Middle frontal gyrus (tissue), 1 donor: Measurements from ENCODE around the gene PITPNB.

ENCODE experiments used
- DNase-seq: peaks from one replicate; pipeline ENCODE4 v3.0.0-alpha.2; 2015; ENCODE audit warnings: low spot score; ENCODE audit errors: extremely low spot score

Gene PITPNB

DNA sequence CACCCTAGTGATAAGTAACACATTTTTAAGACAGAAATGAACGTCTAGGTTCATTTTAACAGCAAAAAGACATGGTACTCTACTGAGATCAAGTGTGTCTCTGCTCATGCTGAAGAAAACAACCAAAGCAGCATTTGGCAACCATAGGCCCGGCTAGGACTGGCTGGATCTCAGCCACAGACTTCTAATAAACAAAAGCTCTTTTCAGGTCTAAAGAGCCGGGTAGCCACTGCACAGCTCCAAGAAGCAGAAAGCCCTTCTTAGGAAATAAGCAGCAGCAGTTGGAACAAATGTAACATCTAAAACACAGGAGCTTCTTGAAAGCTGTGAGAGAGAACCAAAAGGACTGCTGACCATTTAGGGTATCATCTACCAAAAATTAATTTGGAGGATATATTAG lies 37.6 kb downstream of the PITPNB start:
- DNase-seq, result peak; percentile 53

DNA sequence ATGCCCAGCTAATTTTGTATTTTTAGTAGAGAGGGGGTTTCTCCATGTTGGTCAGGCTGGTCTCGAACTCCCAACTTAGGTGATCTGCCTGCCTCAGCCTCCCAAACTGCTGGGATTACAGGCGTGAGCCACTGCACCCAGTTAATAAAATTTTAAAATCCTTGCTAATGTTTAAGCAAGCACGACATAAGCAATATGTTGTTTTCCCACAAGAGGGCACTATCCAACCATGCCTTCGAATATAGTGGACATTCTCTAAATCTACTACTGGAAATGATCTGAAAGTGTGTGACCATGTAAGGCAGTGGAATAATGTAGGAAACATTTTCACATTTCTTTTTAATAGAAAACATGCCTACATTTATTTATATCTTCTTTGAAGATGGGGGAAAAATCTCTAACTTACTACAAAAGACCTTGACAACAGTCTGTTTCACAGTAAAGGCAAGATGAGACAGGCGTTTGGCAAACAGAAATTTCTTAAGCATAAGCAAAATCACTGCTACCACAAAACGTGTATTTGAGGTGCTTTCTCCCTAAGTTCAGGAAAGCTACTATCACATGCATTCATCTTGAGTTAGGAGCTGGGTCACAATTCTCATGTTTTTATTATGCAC lies 38.2 kb downstream of the PITPNB start:
- peak; percentile 47 for DNase-seq

DNA sequence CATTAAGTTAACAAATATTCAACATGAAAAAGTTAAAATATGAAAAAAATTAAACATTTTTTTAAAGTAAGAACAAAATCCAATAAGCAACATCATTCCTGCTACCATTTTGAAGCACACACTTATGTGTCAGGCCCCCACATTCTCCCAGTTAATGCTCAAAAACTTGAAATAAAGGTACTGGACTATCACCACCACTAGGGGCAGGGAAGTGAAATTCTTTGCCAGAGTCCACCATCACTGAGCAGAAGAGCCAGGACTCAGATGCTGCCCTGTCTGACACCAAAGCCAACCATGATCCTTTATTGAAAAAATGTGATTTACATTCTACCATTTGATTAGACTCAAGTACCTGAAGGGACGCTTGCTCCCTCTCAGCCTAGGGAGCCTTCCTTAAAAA lies 39.1 kb downstream of the PITPNB start:
- DNase-seq, result no peak

DNA sequence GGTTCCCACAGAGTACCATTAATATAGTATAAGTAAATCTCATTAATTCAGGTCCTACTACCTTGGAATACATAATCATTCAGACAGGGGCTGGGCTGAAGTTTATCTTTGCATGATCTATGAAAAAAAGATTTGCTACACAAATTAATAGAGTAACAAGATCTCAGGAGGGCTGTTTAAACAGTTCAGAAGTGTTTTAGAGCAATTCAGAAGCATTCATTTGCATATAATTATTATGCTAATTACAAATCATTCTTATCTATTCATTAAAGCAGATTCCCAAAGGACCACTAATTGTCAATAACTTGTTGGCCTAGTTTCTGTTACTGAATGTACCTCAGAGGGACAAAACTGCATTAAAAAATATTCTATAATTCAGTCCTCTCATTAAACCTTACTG lies 40.5 kb downstream of the PITPNB start:
- no peak for DNase-seq

DNA sequence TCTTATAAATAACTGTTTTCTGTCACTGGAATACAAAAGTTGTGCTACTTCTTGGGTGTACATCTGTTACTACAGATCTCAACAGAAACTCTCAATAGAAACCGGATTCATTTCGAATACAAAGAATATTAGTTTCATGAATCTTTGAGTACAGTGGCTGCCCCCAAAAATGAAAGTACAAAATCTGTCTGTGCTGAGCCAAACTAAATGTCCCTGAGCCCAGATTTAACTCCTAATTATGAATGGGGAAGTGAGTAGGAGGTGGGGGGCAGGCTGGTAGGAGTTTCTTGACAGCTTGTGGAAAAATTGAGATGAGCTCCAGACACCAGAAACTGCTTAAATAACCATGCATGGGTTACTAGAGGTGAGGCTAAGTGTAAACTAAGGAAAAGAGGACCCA lies 41.6 kb downstream of the PITPNB start:
- DNase-seq, result no peak

DNA sequence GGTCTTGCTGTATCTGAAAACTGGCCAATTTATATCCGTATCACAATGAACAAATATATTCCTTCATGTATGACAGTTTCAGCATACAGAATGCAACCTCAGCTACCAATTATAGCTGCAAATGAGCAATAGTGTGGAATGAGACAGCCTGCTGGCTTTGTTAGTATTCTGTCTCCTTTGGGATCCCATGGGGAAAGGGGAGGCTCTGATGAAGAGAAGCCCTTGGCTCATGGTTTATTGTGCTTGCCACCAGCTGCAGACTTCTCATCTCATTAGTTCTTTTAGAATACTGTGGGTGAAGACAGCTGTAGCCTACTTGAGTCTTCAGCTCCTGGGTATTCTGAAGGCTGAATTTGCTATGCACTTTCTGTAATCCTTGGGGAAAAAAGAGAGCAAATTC lies 42.4 kb downstream of the PITPNB start:
- no peak for DNase-seq

DNA sequence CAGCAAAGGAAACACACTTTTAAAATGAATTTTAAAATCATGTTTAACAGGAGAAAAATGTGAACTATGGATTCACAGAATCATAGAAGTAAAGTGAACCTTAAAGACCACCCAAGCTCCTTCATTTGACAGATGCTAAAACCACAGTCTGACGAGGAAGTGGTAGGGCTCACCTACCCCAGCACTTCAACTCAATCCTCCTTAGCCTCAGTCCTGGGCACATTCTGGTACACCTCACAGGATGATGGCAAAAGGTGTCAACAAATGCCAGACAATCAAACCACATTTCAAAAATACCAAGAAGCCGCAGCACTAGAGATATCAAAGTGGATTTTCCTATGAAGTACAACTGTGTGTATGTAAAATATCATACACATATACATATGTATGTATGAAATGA lies 43.1 kb downstream of the PITPNB start:
- DNase-seq, result no peak

DNA sequence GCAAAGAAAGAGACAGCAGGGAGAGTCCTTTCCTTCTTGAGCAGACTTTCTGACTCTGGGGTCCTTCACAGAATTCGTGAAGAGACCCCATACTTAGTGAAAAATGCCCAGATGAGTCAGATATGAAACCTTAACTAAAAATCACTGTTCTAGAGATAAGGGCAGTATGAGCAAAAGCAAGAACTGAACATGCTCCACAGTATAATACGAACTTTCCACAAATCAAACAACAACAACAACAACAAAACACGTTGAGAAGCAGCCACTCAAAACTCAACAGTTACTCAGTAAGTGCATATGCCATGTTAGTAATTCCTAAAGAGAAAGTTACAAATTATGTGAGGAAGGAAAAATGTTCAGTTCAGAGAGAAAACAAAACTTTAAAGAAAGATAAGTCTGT lies 44.3 kb downstream of the PITPNB start:
- no peak for DNase-seq

DNA sequence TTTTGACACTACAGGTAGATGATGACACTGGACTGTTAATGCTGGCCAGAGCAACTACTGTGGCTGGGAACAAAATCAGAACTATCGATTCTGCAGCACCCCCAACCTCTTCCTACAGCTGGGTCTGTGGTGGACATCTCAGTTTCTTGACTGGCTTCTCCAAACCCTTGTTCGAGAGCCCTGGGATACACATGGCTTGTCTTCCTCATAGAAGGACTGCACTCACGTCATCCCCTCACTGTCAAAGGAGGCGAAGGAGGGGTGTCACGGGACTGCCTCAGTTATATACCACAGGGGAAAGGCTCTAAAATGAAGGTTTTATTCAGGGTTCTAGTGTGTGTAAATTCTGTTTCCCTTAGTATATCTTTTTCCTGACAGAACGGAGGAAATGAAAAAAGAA lies 44.9 kb downstream of the PITPNB start:
- DNase-seq, result no peak

DNA sequence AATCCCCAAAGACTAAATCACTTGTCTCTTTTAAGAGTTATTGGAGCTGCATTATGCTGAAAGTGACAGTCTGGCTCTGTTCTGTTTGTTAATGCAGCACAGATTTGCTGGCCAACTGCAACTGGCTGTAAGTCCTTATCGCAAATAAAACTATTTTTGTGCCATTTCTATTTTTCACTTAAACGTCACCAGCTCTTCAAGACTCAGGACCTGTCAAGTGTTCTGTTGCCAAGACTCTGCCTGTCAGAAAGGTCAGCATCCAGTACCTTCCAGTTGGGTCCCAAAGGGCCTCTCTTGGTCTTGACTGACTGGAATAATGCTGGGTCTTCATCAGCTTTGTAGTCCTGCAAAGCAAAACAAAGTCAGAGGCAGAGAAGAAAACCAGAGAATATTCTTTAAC lies 45.6 kb downstream of the PITPNB start:
- DNase-seq, result no peak

DNA sequence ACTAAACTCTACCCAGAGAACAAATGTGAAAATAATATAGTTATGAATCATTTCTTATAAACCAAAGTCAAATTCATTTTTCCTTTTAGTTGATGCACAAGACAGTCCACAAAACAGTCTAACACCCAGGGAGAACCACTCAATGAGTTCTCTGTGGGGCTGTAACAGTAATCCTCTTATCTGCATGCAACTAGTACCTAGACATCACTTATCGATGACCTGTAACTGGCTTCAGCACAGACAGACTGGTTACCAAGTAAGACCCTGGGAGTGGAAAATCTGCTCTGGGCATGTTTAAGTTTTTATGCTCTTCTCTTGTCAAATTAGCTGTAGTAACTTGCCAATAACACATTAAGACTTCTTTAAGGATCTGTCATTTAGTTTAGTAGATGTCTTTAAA lies 46.6 kb downstream of the PITPNB start:
- no peak for DNase-seq

DNA sequence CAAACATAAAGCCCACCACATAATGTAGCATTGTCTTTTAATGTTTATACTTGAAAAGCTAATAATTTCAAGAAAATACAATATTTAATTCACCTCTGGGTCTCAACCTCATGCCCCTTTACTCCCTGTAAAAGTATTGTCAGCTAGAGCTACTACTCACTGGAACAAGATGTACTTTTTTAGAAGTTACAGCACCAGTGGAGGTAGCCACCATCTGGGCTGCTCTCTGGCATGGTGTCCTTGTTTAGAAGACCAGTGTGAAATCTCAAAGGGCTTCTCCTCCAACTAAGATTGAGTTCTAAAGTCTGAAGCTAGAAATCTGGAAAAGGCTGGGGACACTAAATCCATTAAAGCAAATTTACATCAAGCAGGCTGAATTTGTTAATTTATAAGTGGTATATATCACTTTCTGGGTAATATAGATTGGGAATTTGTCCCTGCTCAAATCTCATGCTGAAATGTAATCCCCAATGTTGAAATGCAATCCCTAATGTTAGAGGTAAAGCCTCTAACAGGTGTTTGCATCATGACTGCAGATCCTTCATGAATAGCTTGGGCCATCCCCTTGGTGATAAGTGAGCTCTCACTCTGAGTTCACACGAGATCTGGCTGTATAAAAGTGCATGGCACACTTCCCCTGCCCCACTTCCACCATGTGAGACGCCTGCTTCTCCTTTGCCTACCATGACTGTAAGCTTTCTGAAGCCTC lies 47.6 kb downstream of the PITPNB start:
- no peak for DNase-seq

DNA sequence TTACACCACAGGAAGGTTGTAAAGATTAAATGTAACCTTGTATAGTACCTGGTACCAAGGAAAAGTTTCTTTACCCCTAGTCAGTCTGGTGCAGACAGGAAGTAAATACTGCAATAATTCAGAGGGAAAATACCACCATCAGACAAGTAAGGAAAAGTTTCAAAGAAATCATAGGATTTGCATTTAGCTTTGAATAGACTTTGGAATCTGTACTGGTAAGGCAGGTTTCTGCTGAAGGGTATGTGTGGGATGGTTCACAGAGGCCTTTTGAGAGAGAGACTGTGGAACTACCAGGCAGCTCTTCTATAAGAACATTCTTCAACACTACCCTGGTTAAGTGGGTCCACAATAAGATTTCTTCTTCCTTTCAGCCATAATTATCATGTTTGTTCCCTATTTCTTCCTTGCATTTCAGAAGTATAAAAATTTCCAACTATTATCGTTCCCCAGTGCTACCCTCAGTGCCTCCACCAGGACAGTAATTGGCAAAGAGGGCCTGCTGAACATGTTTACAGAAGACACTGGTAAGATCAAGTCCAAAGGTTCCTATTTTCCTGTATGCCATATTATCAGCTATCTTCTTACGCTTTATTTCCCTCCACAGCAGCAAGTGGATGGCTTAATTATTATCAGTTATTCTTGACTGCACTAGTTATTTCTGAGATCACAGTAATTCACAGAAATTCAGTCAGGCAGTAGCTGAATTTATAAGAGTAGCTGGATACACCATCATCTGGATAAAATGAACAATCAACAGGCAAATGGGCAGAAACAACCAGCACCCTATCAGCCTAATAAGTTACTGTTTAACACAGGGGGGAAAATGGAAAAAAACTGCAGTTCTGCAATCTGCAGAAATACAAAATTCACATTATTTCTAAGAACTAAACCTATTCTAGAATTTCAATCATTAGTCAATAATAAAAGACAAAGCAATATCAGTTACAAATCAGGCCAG lies 48.5 kb downstream of the PITPNB start:
- no peak for DNase-seq

DNA sequence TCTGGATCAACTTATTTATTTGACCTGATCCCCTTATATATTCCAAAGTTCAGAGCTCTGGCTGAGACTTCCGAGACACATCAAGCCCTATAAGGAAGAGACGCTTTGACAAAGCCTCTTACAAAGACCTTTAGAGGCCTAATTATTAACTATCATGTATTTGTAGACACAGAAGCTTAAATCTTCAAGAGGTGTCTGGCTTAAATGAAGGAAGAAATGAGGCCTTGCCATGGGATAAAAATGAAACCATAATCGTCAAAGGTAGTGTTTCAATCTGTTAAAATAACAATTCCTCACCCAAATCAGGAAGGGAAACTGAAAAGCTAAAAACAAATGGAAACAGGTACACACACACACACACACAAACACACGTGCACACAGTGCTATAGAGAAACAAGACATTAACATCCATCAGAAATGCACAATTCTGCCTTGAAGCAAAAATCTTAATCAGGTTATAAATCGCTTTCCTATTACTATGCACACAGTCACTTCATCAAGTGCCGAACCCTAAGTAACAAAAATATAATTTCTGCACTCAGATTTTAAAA lies 50.2 kb downstream of the PITPNB start:
- no peak for DNase-seq

DNA sequence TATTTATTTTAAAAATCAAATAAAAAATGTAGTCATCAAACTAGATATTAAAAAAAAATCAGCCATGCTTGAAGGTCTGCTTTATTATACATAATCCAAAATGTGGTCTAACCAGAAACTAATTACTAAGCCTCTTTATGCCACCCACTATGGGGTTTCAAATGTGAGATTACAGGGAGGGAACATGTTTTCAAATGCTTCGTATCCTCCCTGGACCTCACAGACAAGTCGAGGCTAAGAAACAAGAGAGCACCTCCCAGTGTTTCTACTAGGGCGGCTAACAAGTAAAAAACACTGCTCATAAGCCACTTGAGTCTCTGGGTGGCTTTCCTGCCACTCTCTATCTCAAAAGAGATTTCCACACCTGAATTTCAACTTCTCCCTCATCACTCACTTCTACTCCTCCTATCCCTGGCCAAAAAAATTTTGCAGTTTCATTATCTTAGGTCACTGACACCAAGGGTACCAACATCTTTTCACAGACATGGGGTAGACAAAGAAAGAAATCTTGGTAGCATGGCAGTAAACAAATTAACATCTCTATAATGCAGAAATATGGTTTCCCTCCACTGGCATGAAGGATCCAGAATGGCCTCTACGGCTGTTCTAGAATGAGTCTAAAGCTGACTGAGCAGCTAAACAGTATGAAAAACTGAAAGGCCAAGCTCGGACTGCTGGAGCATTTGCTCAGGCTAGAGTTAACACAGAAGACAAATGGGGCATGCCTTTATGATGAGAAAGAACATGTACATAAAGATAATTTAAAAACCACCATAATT lies 50.9 kb downstream of the PITPNB start:
- no peak for DNase-seq

DNA sequence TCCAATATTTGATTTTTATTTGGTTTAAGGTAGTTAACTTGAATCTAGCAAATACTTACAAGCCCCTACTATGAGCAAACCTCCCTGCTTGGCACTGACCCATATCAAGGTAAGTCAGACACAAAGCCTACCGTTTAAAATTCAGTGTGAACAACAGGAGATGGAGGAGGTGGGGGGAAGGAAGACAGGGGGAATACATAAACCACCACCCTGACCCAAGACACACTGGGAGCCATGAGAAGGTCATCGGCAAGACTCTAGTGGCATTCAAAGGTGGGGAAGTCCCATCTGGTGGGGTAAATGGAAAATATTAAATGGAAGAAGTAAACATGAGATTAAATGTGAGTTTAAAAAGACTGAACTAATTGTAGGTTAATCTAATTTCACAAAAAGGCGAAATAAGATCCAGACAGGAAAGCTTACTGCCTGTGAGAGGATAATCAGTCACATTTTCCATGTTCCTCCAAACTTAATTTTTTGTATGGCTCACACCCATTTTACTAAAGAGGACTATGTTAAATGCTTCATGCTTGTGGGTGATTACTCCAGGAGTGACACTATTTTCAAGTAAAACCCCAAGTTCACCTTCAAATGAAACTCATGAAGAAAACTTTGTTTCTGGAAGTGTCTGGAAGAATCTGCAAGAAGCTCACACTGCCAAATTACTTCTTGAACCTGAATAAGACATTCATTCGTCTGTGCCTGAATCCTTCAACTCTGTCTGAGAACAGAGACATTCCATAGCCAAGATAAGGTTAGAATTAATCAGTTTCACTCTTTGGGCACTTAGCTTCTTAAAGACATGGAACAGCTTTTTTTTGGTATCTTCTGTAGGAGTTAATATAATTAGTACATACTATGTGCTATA lies 51.7 kb downstream of the PITPNB start:
- DNase-seq, result no peak

DNA sequence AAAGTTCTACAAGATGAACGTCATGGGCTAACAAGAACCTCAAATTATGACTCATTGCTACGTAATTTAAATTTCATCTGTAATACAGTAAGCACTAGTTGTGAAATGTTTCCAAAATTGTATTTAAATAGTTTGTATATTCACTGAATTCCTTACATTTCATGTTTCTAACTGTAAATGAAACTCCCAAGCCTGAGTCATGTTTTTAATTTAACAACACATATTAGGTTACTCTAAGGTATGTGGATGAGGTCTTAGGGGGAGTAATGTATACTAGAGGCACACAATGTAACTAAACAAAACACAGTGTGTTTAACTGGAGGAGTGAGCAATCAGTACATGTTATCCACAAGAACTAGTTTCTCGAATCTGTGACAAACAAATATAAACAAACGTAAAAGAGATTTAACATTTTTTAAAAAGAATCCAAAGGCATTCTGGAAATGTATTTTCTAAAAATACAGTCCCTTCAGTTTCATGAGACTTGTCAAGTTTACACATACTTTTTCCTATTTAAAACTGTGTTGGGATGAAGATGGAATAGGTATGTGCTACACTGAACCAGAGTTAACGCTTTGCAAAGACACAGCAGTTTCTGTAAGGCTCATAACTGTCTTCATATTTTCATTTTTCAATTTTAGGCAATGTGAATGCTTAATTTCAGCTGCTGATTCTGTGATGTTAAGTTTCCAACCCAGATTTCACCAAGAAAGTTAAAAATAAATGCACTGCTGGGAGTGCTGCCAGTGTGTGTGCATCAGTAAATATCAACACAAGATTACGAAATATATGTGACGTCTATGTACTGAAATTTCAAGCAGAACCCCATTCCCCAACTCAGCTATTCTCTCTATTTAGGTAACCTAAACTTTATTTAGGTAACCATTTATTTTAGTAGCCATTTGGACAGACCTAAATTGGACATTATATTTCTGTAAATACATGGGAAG lies 52.6 kb downstream of the PITPNB start:
- no peak for DNase-seq

DNA sequence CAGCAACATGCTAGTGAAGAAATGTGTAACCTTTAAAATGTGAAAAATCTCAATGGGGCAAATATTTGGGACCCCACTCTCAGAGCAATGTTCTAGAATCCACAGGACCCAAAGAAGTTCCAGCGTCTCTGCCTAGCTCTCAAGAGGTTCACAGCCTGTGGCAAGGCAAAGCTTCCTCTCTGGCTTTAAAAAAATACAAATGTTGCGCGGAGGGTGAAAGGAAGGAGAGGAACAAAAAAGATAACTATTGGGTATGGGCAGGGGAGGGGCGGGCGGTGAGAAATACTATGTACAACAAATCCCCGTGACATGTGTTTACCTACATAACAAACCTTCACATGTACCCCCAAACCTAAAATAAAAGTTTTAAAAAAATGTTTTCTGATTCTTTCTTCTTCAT lies 53.6 kb downstream of the PITPNB start:
- DNase-seq, result no peak

DNA sequence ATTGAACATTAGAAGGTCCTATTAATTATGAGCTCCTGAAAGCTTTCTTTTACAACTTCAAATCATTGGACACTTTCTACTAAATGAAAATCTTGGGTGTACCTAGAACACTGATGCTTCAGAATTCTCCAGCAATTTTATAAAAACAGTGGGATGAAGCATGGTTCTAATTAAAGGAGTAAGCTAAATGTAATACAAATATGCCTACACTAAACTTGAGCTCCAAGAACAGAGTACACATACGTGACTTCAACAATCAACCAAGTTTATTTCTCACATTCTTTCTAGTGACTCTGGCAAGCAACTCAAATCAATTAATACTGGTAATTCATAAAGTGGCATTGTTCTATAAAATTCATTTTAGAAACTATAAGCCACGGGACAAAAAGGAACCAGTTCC lies 55.5 kb downstream of the PITPNB start:
- DNase-seq, result no peak
